ENCODE measurements around the gene TENT5A.

TENT5A gene

DNA sequence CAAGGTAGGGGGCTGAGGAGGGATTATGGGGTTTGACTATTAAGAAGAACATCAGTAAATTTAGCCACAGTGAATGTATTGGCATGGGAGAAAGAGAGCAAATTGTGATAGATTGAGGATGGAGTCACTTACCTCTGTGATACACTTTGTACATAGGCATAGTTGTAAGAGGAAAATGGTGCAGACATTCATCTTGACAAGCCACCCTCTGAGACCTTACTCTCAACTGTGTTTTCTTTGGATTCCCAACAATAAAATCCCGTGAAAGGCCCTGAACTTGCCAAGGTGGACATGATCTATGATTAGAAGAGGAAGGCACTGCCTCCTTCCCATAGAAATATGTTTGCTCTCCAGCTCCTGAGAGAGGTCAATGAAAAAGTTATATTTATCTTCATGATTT, 18.6 kb upstream of the TENT5A start:
- H3K27ac ChIP-seq: no peak overlapping the region
- TF ChIP-seq, protein P1, sequence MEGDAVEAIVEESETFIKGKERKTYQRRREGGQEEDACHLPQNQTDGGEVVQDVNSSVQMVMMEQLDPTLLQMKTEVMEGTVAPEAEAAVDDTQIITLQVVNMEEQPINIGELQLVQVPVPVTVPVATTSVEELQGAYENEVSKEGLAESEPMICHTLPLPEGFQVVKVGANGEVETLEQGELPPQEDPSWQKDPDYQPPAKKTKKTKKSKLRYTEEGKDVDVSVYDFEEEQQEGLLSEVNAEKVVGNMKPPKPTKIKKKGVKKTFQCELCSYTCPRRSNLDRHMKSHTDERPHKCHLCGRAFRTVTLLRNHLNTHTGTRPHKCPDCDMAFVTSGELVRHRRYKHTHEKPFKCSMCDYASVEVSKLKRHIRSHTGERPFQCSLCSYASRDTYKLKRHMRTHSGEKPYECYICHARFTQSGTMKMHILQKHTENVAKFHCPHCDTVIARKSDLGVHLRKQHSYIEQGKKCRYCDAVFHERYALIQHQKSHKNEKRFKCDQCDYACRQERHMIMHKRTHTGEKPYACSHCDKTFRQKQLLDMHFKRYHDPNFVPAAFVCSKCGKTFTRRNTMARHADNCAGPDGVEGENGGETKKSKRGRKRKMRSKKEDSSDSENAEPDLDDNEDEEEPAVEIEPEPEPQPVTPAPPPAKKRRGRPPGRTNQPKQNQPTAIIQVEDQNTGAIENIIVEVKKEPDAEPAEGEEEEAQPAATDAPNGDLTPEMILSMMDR (conservative IDR thresholded peaks at IDR 0.05): no peak

DNA sequence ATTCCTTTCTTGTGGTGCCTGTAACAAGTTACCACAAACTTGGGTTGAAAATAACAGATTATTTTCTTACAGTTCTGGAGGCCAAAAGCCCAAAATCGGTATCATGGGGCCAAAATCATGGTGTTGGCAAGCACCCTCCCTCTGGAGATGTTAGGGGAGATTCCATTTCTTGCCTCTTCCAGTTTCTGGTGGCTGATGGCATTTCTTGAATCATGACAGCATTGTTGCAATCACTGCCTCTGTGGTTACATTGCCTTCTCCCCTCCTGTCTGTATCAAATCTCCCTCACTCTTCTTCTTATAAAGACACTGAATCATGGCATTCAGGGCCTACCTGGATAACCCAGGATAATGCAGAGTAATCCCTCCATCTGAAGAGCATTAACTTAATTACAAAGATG, 17.9 kb upstream of the TENT5A start:
- no peak overlapping the region for H3K27ac ChIP-seq
- TF ChIP-seq, protein P1 (conservative IDR thresholded peaks at IDR 0.05): no peak

DNA sequence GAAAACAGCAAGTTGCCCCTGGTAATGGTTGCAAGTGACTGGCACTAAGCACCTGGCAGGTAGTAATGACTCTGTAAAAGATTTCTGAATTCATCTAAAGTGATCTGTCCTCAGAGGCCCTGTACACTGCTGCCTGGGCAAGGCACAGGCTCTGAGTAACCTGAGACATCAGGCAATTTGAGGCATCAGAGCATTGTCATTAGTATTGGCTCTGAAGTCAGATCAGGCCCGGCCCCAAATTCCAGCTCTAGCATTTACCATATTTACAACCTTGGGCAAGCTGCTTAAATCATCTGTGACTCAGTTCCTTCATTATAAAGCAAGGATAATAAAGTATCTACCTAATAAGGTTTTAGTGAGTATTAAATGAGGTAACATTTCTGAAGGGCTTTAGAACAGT, 17.3 kb upstream of the TENT5A start:
- no peak overlapping the region for H3K27ac ChIP-seq
- TF ChIP-seq, protein P1 (conservative IDR thresholded peaks at IDR 0.05): no peak

DNA sequence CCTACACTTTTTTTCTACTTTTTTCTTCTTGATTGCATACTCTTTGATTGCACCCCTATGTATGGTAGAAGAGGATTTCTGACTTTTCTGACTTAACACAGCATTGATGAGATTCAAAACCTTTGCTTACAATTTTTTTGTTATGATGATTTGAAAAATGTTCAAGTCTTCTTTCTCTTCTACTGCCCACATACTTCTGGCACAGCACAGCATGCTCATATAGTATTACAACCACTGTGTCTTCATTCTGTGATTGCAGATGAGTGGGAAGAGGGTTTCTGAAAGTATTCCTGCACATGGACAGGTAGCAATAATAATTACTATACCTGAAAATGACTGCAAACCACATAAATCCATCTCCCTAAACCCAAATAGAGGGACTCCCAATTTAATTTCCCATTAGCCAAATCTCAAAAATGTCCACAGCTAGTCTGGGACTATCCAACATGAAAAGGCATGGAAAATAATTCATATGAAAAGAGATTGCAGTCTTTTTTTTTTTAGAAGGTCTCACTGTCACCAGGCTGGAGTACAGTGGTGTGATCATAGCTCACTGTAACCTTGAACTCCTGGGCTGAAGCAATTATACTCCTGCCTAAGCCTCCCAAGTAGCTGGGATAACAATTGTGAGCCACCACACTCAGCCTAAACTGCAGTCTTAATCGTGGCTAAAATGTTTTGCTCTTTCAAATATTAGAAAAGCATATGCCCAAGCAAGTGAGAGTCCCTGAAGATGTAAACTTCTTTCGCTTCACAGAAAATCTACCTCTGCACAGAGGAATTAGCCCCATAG, 15.9 kb upstream of the TENT5A start:
- TF ChIP-seq, protein P1 (conservative IDR thresholded peaks at IDR 0.05): no peak
- H3K27ac ChIP-seq: no peak overlapping the region

DNA sequence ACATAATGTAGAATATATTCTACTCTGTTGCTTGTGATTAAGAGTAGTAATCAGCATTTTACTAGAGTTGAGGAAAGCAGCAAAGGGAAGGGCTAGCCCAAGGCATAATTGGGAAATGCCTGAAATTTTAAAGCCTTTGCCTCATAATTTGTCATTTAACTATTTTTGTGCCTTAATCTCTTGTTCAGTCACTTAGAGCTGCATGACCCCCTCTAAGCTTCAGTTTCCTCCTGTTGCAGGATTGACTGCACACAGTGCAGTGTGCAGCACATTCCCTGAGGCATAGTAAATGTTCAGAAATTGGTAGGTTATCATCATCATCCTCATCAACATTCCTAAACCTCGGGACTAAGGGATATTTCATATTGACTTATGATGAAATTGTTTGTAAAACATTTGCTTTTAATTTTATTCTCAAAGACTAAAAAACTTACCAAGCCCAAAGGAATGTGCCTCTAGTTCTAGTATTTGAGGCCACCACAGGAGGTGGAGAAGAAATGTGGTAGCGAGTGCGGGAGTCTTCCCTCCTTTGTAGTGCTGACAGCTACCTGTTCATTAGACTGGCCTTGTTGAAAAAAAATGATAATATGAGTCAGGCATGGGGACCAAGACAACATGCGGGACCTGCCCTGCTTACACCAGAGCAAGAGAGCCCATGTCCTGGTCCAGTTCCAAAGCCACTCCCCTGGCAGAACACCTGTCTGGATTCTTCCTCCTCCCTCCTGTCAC, 14.8 kb upstream of the TENT5A start:
- H3K27ac ChIP-seq: no peak overlapping the region
- TF ChIP-seq, protein P1 (conservative IDR thresholded peaks at IDR 0.05): no peak

DNA sequence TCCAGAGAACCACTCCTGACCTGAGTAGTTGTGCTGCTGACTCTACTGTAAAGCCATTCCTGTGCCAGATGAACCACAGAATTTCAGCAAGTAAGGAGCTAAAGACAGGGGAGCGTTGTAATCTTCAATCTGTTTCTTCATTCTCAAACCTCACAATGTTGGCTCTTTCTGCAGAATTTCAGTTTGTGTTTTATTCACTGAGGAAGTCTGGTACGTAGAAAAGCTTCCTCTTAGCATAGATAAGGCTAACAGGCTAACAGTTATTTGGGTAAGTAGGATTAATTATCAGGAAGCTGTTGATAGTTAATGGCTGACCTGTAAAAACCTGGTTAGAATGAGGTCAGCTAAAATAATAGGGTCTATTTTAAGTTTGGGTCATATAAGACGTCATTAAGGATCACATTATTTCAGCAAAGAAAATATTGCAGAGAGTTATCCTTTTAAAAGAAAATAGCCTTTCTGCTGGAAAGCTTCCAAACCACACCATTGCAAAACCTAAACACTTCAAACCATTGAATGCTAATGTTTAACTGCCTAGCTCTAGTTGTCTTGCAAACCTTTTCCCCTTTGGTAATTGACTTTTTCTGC, 14.1 kb upstream of the TENT5A start:
- TF ChIP-seq, protein P1 (conservative IDR thresholded peaks at IDR 0.05): no peak
- H3K27ac ChIP-seq: no peak overlapping the region

DNA sequence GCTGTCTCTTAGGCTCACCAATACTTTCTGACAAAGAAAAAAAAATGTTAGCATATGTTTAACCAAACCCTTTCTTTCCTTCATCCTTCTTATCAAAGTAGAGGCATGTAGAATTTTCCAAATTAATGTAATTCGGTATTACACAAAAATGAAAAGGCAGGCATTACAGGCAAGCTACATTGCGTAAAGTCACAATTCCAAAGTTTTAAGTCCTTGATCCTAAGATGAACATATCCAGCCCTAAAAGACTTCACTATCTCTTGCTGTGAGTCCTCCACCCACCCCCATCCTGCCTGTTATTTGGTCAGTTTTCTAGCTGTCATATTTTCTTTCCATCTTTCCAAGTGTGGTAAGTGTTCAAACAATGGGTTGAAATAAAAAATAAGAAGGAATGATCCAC, 12.1 kb upstream of the TENT5A start:
- no peak overlapping the region for H3K27ac ChIP-seq
- TF ChIP-seq, protein P1 (conservative IDR thresholded peaks at IDR 0.05): no peak

Measured in VCaP (cell line).